ENCODE data around the gene ABLIM3.

Gene ABLIM3

GRCh38 chr5:149213264-149213880 is 72.1 kb downstream of the ABLIM3 start:
- no peak for TF ChIP-seq CREB5 (CRISPR knock-in tag; IDR thresholded peaks at IDR 0.05; ENCODE audit: low read depth)
- TF ChIP-seq CSRNP3 (CRISPR knock-in tag; IDR thresholded peaks at IDR 0.05) = no peak
- TF ChIP-seq CSDC2 (CRISPR knock-in tag; IDR thresholded peaks at IDR 0.05) = no peak
- TF ChIP-seq ZNF70 (CRISPR knock-in tag; IDR thresholded peaks at IDR 0.05) = no peak
- no peak for TF ChIP-seq SNAI2 (CRISPR knock-in tag; IDR thresholded peaks at IDR 0.05)
- TF ChIP-seq ARNTL (CRISPR knock-in tag; IDR thresholded peaks at IDR 0.05; ENCODE audit: borderline replicate concordance, low read depth) = no peak
- TF ChIP-seq TSHZ2 (CRISPR knock-in tag; IDR thresholded peaks at IDR 0.05) = no peak
- TF ChIP-seq ESRRG (CRISPR knock-in tag; IDR thresholded peaks at IDR 0.05) = no peak
- TF ChIP-seq ZFP30 (CRISPR knock-in tag; IDR thresholded peaks at IDR 0.05) = no peak
- TF ChIP-seq PATZ1 (CRISPR knock-in tag; IDR thresholded peaks at IDR 0.05; ENCODE audit: borderline replicate concordance) = no peak
- TF ChIP-seq OSR1 (CRISPR knock-in tag; IDR thresholded peaks at IDR 0.05) = no peak
- no peak for TF ChIP-seq RARB (CRISPR knock-in tag; IDR thresholded peaks at IDR 0.05)
- no peak for ATAC-seq

GRCh38 chr5:149215478-149216090 is 74.3 kb downstream of the ABLIM3 start:
- ATAC-seq = peak; percentile 67
- TF ChIP-seq ISL1 (CRISPR knock-in tag; IDR thresholded peaks at IDR 0.05) = no peak
- no peak for TF ChIP-seq ZNF70 (CRISPR knock-in tag; IDR thresholded peaks at IDR 0.05)
- no peak for TF ChIP-seq TCF4 (CRISPR knock-in tag; IDR thresholded peaks at IDR 0.05; ENCODE audit: borderline replicate concordance)
- no peak for TF ChIP-seq TSHZ2 (CRISPR knock-in tag; IDR thresholded peaks at IDR 0.05)
- no peak for TF ChIP-seq PPARA (CRISPR knock-in tag; IDR thresholded peaks at IDR 0.05; ENCODE audit: borderline replicate concordance)
- no peak for TF ChIP-seq ZFP3 (CRISPR knock-in tag; IDR thresholded peaks at IDR 0.05)
- no peak for TF ChIP-seq ESRRG (CRISPR knock-in tag; IDR thresholded peaks at IDR 0.05)
- TF ChIP-seq CSRNP3 (CRISPR knock-in tag; IDR thresholded peaks at IDR 0.05) = no peak

GRCh38 chr5:149216496-149216895 is 75.2 kb downstream of the ABLIM3 start:
- ATAC-seq = no peak
- TF ChIP-seq TOX (CRISPR knock-in tag; IDR thresholded peaks at IDR 0.05; ENCODE audit: borderline replicate concordance) (no peak), ARNTL (CRISPR knock-in tag; IDR thresholded peaks at IDR 0.05; ENCODE audit: borderline replicate concordance, low read depth) (no peak), POU6F1 (CRISPR knock-in tag; IDR thresholded peaks at IDR 0.05; ENCODE audit: borderline replicate concordance, low read depth) (no peak), ISL1 (CRISPR knock-in tag; IDR thresholded peaks at IDR 0.05) (no peak), CREB5 (CRISPR knock-in tag; IDR thresholded peaks at IDR 0.05; ENCODE audit: low read depth) (no peak), ZNF8 (CRISPR knock-in tag; IDR thresholded peaks at IDR 0.05) (no peak), ESRRG (CRISPR knock-in tag; IDR thresholded peaks at IDR 0.05) (no peak)

All from SK-N-SH treated with all-trans-retinoic acid at 6 μM for 48 hours (cell line).